Muscle of back (tissue), 11 donors: ENCODE results near the gene IQSEC1. TPM values are rescaled to one million over a fixed set of nuclear protein-coding genes. Genes with fewer than 3 reads are reported as not detected.

Source experiments
- DNase-seq, 3 donors: peaks; one replicate each; pipeline versions ENCODE4 v3.0.0 to v3.0.0-alpha.2; 2013
- polyA plus RNA-seq, 10 donors: library from polyadenylated mRNA; unstranded; fragments of 120-200 nt; gene quantifications; one replicate each; pipeline ENCODE4 v1.2.1, GENCODE V29; 2013; ENCODE audit not compliant: insufficient read length in 10 of 10

IQSEC1 gene
- polyA plus RNA-seq, 10 donors = 35.2 to 45.2 (median 40.9) TPM

DNA sequence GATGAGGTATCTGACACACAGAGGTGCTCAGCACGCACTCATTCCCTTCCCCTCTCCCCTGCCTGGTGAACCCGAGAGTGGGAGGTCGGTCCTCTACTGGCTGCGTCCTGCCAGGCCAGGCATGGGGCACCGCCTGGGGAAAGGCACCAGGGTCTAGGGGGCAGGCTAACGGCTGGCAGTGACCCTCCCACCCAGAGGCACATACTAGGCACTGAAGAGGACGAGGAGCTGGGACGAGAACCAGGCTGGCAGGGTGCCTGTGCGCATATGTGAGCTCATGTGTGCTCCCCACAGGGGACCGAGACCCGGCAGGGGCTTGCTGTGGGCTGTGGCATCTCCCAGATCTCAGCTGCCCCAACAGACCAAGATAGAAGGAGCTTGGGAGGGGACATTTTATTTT is 86.7 kb downstream of the IQSEC1 start:
- no peak for DNase-seq

DNA sequence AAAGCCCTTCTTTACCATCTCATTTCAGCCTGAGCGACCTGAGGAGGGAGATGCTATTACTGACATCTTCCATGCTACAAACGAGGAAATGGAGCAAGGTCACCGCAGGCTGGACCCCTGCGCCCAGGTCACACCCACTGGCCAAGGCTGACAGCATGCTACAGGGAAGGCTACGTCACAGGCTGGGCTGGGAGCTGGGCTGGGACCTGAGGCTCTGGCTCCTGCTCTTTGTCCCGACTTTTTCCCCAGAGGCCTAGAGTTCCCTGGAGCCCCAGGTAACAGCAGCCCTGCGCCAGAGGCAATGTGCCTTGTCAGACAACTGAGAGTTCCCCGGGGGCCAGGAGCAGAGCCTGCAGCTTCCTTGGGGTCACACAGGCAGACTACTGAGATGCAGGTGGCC is 87.2 kb downstream of the IQSEC1 start:
- DNase-seq = no peak

DNA sequence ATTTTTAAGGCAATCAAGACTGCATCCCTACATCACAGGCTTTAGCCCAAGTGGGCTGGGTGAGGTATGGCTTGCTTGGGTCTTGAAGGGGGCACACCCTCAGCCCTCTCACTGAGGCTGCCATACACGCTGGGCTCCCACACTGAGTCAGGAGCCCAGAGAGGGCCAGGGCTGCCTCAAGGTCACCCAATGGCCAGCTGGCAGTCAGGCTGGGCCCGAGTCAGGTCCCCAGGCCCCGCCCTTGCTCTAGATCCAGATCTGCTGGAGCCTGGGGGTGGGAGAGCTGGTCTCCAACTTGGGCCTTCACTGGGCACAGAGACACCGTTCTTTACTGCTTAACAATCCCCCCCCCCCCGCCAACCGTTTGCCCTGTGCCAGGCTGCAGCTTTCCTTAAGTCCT is 88.1 kb downstream of the IQSEC1 start:
- no peak for DNase-seq

DNA sequence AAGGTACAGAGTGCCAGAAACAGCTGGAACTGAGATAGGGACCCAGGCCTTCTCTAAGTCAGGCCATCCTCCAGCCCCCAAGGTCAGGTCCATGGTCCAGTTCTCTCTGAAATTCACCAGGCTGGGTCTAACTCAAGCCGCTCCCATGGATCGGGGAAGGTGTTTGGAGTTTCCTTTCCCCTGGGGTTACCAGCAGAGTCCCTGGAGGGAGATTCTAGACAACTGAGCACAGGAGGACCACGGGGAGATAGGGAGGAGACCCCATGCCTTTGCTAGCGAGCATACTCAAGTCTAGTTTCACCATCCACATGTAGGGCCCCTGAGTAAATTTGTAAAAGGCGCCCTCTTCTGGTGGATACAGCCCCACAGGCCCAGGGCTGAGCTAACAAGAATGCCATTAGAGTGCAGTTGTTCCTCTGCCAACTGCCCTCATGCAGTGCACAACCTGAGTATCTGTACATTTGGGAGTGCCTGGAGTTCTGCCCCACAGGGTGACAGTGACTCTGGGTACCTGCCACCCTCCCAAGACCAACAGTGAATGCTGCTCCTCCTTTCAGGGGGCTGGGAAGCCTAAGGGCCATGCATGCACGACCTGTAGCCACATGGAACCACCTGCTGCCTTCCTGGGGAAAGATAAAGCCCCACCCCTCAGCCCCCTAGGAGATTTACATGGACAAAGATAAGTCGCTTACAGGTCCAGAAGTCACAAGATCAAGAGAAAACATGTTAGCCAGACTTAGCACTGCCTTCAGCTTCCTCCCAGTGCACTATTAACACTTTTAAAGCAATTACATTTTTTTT is 89.0 kb downstream of the IQSEC1 start:
- DNase-seq = peak; percentile 62 to 83 (median 74)

DNA sequence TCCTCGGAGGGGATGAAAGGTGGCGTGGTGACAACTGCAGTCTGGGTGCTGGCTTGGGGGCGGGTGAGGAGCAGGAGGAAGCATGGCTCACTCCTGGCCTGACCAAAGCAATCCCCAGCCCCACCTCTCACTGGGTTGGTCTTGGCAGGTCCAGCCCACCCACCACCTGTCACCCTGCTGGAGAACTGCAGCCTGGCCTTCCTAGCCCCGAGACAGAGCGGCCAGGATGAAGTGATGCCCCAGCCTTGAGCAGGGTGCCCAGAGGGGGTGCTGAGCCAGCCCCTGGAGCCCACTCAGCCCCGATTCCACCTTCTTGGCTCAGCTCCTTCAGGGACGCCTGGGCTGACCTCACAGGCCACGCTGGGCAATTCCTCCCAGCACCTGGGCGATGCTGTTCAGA is 89.9 kb downstream of the IQSEC1 start:
- no peak for DNase-seq

DNA sequence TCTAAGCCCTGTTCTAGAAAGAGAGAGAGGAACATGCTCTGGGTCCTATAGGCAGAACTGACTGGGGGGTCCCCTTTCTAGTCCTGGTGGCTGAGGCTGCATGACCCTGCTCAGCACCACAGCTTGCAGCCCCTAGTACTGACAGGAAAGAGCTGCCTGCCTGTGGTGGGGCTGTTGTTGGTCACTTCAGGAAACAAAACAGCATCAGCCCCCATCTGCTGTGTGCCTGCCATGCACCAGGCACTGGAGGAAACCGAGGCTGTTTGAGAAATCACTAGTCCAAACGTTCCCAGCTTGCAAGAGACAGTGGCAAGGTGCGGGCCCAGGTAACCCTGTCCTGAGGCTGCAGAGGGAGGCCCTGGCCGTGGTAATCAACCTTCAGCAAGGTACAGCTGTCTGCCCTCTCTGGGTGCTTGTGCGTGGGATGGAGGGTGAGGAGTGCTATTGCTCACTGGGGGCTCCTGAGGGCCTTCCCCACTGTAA is 90.6 kb downstream of the IQSEC1 start:
- no peak for DNase-seq

DNA sequence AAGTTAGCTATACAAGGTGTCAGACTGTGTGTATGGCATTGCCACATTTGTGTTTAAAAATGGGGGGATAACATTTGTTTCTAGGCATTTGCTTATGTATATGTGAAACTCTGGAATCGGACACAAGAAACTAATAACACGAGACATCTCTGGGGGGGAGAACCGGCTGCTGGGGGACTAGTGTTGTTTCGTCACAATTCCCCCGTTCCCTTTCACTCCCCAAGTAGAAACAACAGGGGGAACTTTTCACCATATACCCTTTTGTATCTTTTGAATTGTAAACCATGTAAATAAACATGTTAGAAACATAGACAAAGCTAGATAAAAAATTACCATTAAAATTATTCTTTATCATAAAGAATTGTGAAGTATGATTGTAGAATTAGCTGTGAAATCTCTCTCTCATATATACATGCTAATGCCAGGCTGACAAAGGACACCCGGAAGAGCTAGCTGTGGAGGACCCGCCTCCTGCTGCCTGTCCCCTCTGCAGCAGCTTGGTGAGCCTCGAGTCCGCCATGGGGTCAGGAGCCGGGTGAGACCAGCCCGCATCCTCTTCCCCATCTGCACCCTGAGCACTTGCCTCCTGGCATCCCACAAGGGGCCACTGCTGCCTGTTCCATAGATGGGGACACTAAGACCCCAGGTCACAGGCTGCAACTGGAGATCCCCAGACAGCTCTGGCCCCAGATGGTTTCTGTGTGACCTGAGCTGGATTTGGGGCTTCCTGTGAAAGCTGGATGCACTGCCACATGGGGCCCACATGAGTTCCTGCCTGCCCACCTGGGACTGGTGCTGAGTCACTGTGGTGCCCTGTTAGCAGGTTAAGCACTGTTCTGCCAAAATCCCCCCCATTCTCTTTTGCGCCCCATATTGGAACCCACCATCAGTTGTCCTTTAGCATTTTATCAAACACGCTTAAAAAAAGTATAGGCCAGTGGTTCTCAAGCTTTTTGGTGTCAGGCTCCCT is 91.6 kb downstream of the IQSEC1 start:
- DNase-seq = no peak

DNA sequence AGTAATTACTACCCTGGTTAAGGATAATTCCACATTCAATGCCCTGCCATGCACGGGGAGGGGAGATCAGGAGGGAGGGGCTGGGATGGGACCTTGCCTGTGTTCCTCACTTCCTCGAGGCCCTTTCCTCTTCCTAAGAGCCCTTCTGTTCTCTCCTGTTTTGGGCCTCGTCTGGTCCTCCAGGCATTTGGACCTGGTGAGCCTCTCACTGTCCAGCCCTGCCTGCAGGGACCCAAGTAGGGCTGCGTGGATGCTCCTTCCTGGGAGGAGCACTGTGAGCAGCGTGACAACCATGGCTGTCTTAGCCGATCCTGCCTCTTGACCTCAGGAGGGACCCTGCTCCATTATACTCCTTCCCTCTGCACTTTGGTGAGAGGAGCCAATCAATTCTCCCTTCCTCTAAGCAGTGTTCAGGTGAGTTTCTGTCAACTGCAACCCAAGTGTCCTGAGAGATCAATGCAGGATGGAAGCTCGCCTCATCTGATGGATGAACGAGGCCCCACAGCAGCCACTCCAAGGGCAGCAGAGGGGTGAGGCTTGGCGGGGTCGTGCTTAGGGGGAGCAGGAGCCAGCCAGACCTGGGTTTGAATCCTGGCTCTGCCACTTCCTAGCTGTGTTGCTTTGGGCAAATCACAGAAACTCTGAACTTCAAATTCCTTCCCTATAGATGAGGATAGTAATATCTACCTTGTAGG is 92.5 kb downstream of the IQSEC1 start:
- no peak for DNase-seq

DNA sequence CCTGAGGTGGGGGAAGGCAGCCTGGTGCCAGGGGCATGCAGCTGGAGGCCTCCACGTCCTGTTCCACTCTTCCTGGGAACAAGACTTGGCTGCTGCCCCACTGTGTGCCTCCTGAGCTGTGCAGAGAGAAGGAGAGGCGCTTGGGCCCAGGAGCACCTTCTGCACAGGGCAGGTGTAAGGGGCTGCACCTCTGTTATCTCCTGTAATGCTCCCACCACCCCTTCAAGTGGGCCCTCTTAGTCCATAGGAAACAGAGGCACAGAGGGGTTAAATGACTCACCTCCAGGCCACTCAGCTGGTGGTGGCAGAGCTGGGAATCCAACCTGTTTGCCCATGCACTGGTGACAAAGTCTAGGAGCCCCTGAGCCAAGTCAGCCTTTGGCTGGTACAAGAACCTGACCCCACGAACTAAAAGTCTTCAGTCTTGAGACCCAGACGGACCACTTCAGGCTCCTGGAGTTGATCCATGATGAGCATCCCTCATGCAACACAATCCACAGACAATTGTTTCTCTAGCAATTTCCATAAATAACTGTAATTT is 93.2 kb downstream of the IQSEC1 start:
- DNase-seq = no peak

DNA sequence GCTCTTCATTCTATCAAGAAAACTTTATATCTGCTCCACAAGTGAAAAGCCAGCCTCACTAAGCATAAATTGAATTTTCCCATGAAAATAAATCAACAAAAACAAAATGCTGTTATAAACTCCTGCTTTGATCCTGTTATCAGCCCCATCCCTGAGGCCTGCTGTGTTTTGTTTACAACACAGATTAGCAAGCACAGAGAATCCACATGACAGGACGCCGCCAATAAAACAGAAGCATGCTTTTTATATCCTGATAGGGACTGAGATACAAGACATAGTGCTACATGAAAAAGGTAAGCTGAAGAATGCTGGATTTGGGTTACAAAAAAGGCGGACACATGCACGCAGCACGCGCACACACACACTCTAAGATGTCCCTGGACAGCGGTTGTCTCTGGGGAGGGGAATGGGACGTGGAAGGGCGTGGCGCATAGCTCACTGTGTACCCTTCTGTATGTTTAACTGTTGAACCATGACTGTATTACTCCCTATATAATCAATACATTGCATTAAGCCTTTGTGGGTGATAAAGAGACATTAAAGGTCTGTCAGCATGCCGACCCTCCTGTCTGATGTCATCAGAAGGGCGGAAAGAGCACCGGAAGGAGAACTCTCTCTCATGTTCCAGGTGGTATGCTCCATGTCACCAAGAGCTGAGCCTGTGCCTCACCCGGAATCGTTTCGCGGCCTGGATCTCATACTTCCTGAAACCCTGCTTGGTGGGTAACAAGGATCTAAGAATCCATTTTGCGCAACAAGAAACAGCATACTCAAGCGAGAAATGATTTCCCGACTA is 93.9 kb downstream of the IQSEC1 start:
- no peak for DNase-seq

DNA sequence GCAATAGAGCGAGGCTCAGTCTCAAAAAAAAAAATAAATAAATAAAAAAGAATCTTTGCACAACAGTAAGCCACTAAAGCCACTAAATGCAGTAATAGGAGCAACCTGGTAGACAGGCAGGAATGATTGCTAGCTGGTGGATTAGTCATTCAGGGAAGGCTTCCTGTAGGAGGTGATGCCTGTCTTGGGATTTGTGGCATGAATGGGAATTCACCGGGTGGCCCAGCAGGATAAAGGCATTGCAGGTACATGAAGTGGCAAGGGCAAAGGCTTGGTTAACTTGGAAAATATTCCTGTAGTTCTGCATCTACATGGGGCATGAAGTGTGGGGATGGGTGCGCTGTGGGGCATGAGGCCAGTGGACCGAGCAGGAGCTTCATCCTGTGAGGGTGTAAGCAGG is 94.5 kb downstream of the IQSEC1 start:
- DNase-seq = no peak

DNA sequence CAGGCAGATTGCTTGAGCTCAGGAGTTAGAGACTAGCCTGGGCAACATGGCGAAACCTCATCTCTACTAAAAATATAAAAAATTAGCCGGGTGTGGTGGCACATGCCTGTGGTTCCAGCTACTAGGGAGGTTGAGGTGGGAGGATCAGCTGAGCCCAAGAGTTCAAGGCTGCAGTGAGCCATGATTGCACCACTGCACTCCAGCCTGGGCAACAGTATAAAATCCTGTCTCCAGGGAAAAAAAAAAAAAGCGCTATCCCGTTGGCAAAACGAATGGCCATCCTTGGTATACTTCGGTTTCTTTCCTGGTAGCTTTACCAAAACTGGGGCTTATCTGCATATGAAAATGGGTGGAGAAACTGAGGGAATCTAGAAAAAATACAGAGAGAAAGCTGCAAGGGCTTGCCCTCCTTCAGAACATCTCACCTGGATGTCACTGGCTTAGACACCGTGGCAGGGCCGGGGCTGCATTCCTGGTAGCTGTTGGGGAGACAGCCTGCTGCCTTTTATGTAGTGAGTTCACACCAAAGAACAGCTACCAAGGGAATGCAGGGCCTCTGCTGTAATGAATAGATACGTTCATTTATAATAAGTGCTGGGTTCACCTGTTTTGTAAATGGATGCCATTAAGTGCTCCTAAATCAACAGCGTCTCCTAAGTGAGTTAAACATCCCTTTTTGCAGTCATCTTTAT is 96.0 kb downstream of the IQSEC1 start:
- DNase-seq = no peak

DNA sequence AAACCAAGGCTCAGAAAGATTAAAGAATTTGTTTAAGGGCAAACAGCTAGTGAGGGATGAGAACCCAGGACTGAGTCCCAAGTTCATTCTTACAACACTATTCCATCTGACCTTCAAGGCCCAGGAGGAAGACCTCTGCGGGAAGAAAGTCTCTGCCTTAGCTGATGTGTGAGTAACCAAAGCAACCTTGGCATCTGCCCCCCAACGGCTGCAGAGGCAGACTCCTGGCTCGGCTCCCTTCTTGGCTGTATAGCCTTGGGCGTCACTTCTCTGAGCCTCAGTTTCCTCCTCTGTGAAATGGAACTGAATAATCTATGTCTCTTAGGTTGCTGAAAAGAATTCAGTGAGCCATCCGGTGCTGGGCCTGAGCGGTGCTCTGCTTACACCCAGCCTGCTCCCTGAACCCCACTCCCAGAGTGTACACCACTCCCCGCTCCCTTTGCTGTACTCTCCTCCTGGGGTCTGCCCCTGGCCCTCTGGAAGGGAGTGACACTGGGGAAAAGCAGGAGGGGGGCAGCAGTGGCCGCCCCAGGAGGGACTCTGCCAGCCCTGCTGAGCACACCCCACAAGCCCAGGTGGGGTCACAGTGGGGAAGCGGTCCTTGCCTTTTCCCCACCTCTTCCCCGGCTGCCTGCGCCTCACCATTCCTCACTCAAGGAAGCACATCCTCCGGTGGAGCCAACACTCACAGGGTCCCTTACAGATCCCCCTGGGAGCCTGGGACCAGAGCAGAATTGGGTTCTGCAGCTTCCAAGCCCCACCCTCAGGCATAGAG is 97.3 kb downstream of the IQSEC1 start:
- DNase-seq = no peak

DNA sequence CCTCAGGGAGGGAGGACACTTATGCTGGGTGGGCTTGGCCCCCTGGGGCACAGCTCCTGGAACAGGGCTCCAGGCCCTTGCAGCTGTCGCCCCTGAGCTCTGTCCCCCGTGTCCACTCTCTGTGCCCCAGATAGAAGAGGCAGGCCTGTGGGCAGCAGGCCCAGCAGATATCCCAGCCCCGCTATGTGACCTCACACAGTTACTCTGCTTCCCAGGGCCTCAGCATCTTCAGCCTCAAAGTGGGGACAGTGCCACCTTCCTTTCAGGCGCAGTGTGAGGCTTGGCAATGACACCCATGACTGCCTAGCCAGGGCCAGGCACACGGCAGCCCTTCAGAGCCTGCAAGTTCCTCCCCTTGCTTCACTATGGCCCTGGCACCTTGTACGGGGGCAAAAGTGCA is 98.4 kb downstream of the IQSEC1 start:
- no peak for DNase-seq

DNA sequence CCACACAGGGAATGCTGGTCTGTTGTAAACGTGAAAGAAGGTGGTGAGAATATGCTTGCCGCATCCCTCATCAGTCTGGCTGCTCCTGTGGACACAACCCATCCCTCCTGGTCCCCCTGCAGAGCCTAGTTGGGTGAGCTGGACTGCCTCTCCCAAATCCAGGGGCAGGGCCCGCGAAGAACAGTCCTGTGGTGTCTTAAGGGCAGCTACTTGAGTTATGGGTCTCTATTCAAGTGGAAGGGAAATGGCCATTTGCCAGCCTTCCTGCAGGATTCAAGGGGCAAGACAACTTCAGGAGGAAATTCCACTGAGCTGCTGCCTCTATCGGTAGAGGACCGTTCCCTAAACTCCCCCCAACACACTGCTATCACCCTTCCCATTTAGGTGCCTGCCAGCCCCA is 98.9 kb downstream of the IQSEC1 start:
- DNase-seq = no peak

DNA sequence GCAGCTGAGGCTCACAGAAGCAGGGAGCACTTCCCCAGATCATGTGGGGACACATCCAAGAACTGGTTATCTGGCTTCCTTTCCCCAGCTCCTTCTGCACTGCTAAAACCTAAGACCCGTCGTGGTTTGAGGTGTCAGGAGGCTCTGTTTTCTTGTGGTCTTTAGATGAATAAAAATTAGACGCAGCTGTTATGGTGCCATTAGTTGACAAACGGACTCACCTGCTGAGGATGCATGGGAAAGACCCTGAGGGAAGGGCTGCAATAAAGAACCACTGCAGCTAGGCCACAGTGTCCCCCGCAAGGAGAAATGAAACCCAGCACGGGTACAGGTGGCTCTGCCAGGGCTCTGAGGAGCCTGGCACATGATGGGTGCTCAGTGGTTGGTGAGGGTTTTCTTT is 99.4 kb downstream of the IQSEC1 start:
- no peak for DNase-seq

DNA sequence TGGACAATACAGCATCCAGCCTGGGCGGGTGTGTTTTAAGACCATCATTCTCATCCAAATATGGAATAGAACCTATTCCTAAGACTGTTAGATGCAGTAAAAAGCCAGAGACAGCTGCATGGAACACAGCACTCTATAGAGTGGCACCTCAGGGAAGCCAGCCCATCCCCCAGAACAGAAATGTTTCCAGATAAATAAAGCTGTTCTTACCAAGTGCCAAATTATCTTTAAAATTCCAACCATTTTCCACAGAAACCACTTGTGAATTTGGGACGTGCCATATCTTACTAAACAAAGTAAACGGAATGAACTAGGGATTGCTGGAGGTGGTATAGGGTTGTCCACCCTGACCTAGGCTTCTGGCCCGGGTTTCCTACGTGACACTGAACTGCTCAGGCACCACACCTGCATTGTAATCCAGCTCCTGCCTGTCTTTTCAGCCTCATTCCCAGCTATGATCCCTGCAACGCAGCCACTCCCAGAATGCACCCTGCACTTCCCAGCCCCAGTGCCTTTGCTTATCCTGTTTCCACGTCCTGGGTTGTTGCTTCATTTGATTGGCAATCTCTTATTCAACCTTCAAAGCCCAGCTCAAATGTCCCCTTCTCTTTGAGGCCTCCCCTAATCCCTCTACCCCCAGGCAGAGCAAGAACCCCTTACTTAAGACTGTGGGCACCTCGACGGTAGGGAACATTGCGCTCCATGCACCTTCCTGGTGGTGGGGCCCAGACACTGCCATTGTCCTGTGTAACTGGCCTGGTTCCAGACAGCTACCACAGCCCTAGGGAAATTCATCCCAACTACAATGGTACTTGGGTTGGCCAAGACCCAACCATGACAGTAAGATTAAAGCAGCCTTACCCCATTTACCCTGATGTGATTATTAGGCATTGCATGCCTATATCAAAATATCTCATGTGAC is 100.2 kb downstream of the IQSEC1 start:
- DNase-seq = no peak

DNA sequence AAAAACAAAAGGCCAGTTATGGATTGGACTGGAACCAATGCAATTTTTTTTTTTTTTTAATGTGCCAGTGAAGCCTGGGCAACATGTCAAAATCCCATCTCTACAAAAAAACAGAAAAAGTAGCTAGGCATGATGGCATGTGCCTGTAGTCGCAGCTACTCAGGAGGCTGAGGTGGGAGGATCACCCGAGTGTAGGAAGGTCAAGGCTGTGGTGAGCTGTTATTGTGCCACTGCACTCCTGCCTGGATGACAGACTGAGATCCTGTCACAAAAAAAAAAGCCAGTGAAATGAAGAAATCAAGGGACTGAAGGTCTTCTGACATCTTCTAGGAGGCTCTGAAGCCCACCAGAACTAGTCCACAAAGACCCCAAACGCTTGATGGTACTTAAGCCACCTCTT is 101.2 kb downstream of the IQSEC1 start:
- no peak for DNase-seq
